Activated CD4-positive, alpha-beta T cell treated with anti-CD3 and anti-CD28 coated beads for 36 hours (primary cell): Measurements from ENCODE around the gene SSH3. TPM values are rescaled to one million over a fixed set of nuclear protein-coding genes. Genes with fewer than 3 reads are reported as not detected.
"Not testable (repeated sequence)": the region's sequence is repeated elsewhere in the genome, so short reads cannot be mapped to it uniquely, and the experiment has no call there.

ENCODE experiments used
- ATAC-seq: fragments of 200-7000 bp; cut with Tn5 transposase; one replicate; pipeline ENCODE4 v1.10.0; 2021; ENCODE audit warnings: mild to moderate bottlenecking, moderate library complexity
- CTCF ChIA-PET: fragments of 350-600 bp; sonication (Branson Sonifier 250); formaldehyde crosslinking; loops from one replicate; lab custom pipeline; 2021; ENCODE audit warnings: antibody characterized with exemption; lab: Charles Lee
- POLR2A ChIA-PET: fragments of 350-600 bp; sonication (Branson Sonifier 250); formaldehyde crosslinking; loops from one replicate; lab custom pipeline; 2021; ENCODE audit warnings: antibody characterized with exemption, inconsistent platforms; lab: Charles Lee
- DNase-seq: peaks from one replicate; pipeline ENCODE4 v3.0.0-alpha.2; 2020
- H3K27ac Mint-ChIP-seq: one replicate; pipeline ENCODE4 v1.8.0; 2021; ENCODE audit warnings: mixed read lengths
- H3K27me3 Mint-ChIP-seq: one replicate; pipeline ENCODE4 v1.8.0; 2021; ENCODE audit warnings: mixed read lengths
- H3K36me3 Mint-ChIP-seq: one replicate; pipeline ENCODE4 v1.8.0; 2021; ENCODE audit warnings: low read depth, mixed read lengths
- H3K4me1 Mint-ChIP-seq: one replicate; pipeline ENCODE4 v1.8.0; 2021; ENCODE audit warnings: mixed read lengths
- H3K4me3 Mint-ChIP-seq: one replicate; pipeline ENCODE4 v1.8.0; 2021; ENCODE audit warnings: mild to moderate bottlenecking, moderate library complexity, mixed read lengths
- H3K9me3 Mint-ChIP-seq: one replicate; pipeline ENCODE4 v1.8.0; 2021; ENCODE audit warnings: low read depth, mixed read lengths
- intact Hi-C, 2 experiments: fragments of 100-400 bp; cut with DNase I in 1 of 2; cut with micrococcal nuclease in 1 of 2; formaldehyde crosslinking; loops; one replicate each; pipeline versions ENCODE4 v1.14.2 to v1.15.1; 2022 to 2024; cut with DNase I, micrococcal nuclease
- total RNA-seq, 2 experiments: library from RNA; stranded (reverse); gene quantifications; one replicate each; pipeline ENCODE4 v1.2.3, GENCODE V29; 2021

Gene SSH3
- total RNA-seq, 2 experiments from 2014 or later = 6.0 to 11.1 TPM

- Mint-ChIP-seq H3K36me3 (no peaks in the 10 kb centered on the region), H3K4me3 (no peak overlapping the region), H3K27me3 (no peaks in the 10 kb centered on the region), H3K27ac (peak overlapping the region; percentile 47), H3K4me1 (peaks cover 31% of the 10 kb centered on the region), H3K9me3 (no peaks in the 10 kb centered on the region)
- ChIA-PET POLR2A (interaction anchor here (0.6 kb wide), 1 partner anchor 8 kb away, joined by 5 read pairs; no protein-coding TSS in a partner anchor), CTCF (interaction anchor here (0.6 to 1.2 kb wide), 5 partner anchors 36 to 1244 kb away, joined by 3 to 5 read pairs (median 3); no protein-coding TSS in a partner anchor)
- DNase-seq (no peak), ATAC-seq (no peak)
- intact Hi-C loops = no loop called here
These were observed 10.0 kb downstream of the SSH3 start for GRCh38 chr11:67313125-67313890.

GRCh38 chr11:67314218-67314617, 10.9 kb downstream of the SSH3 start:
- ChIA-PET POLR2A (no interaction called here), CTCF (interaction anchor here (0.9 to 1.2 kb wide), 4 partner anchors 9 to 67 kb away, joined by 3 to 5 read pairs (median 4); no protein-coding TSS in a partner anchor)
- Mint-ChIP-seq H3K36me3 (no peaks in the 10 kb centered on the region), H3K4me1 (peaks cover 38% of the 10 kb centered on the region), H3K9me3 (no peaks in the 10 kb centered on the region), H3K4me3 (no peak overlapping the region), H3K27ac (peak overlapping the region; percentile 25), H3K27me3 (peaks cover 3% of the 10 kb centered on the region)
- no peak for DNase-seq
- ATAC-seq = no peak
- intact Hi-C loops = no loop called here

- H3K27ac Mint-ChIP-seq = peak overlapping the region; percentile 51
- no peaks in the 10 kb centered on the region for H3K9me3 Mint-ChIP-seq
- intact Hi-C loops = no loop called here
- H3K27me3 Mint-ChIP-seq = peaks cover 3% of the 10 kb centered on the region
- POLR2A ChIA-PET = no interaction called here
- DNase-seq (no peak), ATAC-seq (no peak)
- H3K4me1 Mint-ChIP-seq = peaks cover 38% of the 10 kb centered on the region
- no peaks in the 10 kb centered on the region for H3K36me3 Mint-ChIP-seq
- peak overlapping the region; percentile 39 for H3K4me3 Mint-ChIP-seq
- CTCF ChIA-PET = interaction anchor here (0.6 to 4.2 kb wide), 2 partner anchors 52 to 1752 kb away, joined by 3 to 44 read pairs; no protein-coding TSS in a partner anchor
These were observed 12.1 kb downstream of the SSH3 start for GRCh38 chr11:67315325-67315909.

GRCh38 chr11:67316882-67317204, 13.5 kb downstream of the SSH3 start:
- peak overlapping the region; percentile 95 for H3K27ac Mint-ChIP-seq
- H3K4me1 Mint-ChIP-seq = peaks cover 33% of the 10 kb centered on the region
- DNase-seq = no peak
- no peaks in the 10 kb centered on the region for H3K9me3 Mint-ChIP-seq
- H3K27me3 Mint-ChIP-seq = peaks cover 3% of the 10 kb centered on the region
- intact Hi-C loops = loop anchor here (1.0 to 2.0 kb wide), 11 partner anchors 14 to 359 kb away; partner anchors contain the start of genes GRK2 (in 2 of the 2), ANKRD13D (in 1 of the 2), PC (in 1 of the 2) and POLD4 (in 1 of the 2)
- ChIA-PET POLR2A (interaction anchor here (0.6 to 1.8 kb wide), 6 partner anchors 28 to 567 kb away, joined by 3 to 9 read pairs (median 4); partner anchors contain the start of genes ANKRD13D and GRK2), CTCF (interaction anchor here (0.6 to 4.2 kb wide), 29 partner anchors 9 to 221 kb away, joined by 3 to 44 read pairs (median 7); partner anchors contain the start of genes ANKRD13D, CLCF1, GRK2 and POLD4)
- H3K36me3 Mint-ChIP-seq = no peaks in the 10 kb centered on the region
- ATAC-seq = no peak
- H3K4me3 Mint-ChIP-seq = peak overlapping the region; percentile 84

GRCh38 chr11:67317205-67317887, 14.0 kb downstream of the SSH3 start:
- H3K9me3 Mint-ChIP-seq = no peaks in the 10 kb centered on the region
- H3K27ac Mint-ChIP-seq = peak overlapping the region; percentile 95
- H3K4me1 Mint-ChIP-seq = peaks cover 28% of the 10 kb centered on the region
- peak overlapping the region; percentile 84 for H3K4me3 Mint-ChIP-seq
- peak; percentile 99 for DNase-seq
- ChIA-PET CTCF (interaction anchor here (0.6 to 4.2 kb wide), 33 partner anchors 9 to 287 kb away, joined by 3 to 44 read pairs (median 7); partner anchors contain the start of genes ANKRD13D, CLCF1, GRK2 and POLD4), POLR2A (interaction anchor here (0.7 to 1.8 kb wide), 7 partner anchors 29 to 151 kb away, joined by 3 to 9 read pairs (median 4); partner anchors contain the start of genes ANKRD13D and GRK2)
- H3K36me3 Mint-ChIP-seq = no peaks in the 10 kb centered on the region
- peak; percentile 83 for ATAC-seq
- peaks cover 3% of the 10 kb centered on the region for H3K27me3 Mint-ChIP-seq
- intact Hi-C loops = loop anchor here (1.0 to 2.0 kb wide), 11 partner anchors 15 to 359 kb away; partner anchors contain the start of genes GRK2 (in 2 of the 2), ANKRD13D (in 1 of the 2), PC (in 1 of the 2) and POLD4 (in 1 of the 2)

- H3K4me3 Mint-ChIP-seq = peak overlapping the region; percentile 84
- ATAC-seq (peak; percentile 8), DNase-seq (no peak)
- no peaks in the 10 kb centered on the region for H3K36me3 Mint-ChIP-seq
- intact Hi-C loops = loop anchor here (1.0 to 2.0 kb wide), 11 partner anchors 15 to 360 kb away; partner anchors contain the start of genes GRK2 (in 2 of the 2), ANKRD13D (in 1 of the 2), PC (in 1 of the 2) and POLD4 (in 1 of the 2)
- peaks cover 3% of the 10 kb centered on the region for H3K27me3 Mint-ChIP-seq
- H3K4me1 Mint-ChIP-seq = peaks cover 21% of the 10 kb centered on the region
- H3K27ac Mint-ChIP-seq = peak overlapping the region; percentile 95
- no peaks in the 10 kb centered on the region for H3K9me3 Mint-ChIP-seq
- ChIA-PET POLR2A (interaction anchor here (0.7 to 1.8 kb wide), 7 partner anchors 29 to 150 kb away, joined by 3 to 9 read pairs (median 4); partner anchors contain the start of genes ANKRD13D and GRK2), CTCF (interaction anchor here (0.8 to 4.2 kb wide), 31 partner anchors 10 to 236 kb away, joined by 3 to 44 read pairs (median 7); partner anchors contain the start of genes ANKRD13D, CLCF1, GRK2 and POLD4)
These were observed 14.7 kb downstream of the SSH3 start for GRCh38 chr11:67317888-67318555.

GRCh38 chr11:67318876-67319275, 15.5 kb downstream of the SSH3 start:
- intact Hi-C loops, POLR2A ChIA-PET, H3K27ac Mint-ChIP-seq, H3K27me3 Mint-ChIP-seq, H3K36me3 Mint-ChIP-seq, DNase-seq, ATAC-seq, H3K9me3 Mint-ChIP-seq: not testable (repeated sequence)
- CTCF ChIA-PET = interaction anchor here (0.6 to 4.0 kb wide), 9 partner anchors 10 to 299 kb away, joined by 3 to 39 read pairs (median 7); partner anchors contain the start of gene POLD4
- H3K4me1 Mint-ChIP-seq = peaks cover 15% of the 10 kb centered on the region
- H3K4me3 Mint-ChIP-seq = peak overlapping the region; percentile 84

GRCh38 chr11:67320011-67320410, 16.7 kb downstream of the SSH3 start:
- Mint-ChIP-seq H3K27me3 (peaks cover 3% of the 10 kb centered on the region), H3K36me3 (no peaks in the 10 kb centered on the region), H3K4me3 (no peak overlapping the region), H3K27ac (no peak overlapping the region), H3K9me3 (no peaks in the 10 kb centered on the region), H3K4me1 (peaks cover 12% of the 10 kb centered on the region)
- ChIA-PET CTCF (interaction anchor here (1.0 to 4.6 kb wide), 7 partner anchors 15 to 80 kb away, joined by 3 to 39 read pairs (median 6); partner anchors contain the start of genes POLD4 and SSH3), POLR2A (no interaction called here)
- intact Hi-C loops = no loop called here
- ATAC-seq (no peak), DNase-seq (no peak)

GRCh38 chr11:67320691-67321090, 17.4 kb downstream of the SSH3 start:
- Mint-ChIP-seq H3K36me3 (no peaks in the 10 kb centered on the region), H3K9me3 (no peaks in the 10 kb centered on the region), H3K4me1 (peaks cover 10% of the 10 kb centered on the region), H3K27me3 (peaks cover 3% of the 10 kb centered on the region), H3K27ac (no peak overlapping the region), H3K4me3 (no peak overlapping the region)
- DNase-seq (no peak), ATAC-seq (no peak)
- ChIA-PET POLR2A (no interaction called here), CTCF (interaction anchor here (0.7 to 4.6 kb wide), 9 partner anchors 16 to 80 kb away, joined by 3 to 22 read pairs (median 4); partner anchors contain the start of gene SSH3)
- intact Hi-C loops = no loop called here

- no peak overlapping the region for H3K4me3 Mint-ChIP-seq
- H3K4me1 Mint-ChIP-seq = peaks cover 9% of the 10 kb centered on the region
- ChIA-PET CTCF (interaction anchor here (0.7 to 4.6 kb wide), 6 partner anchors 25 to 86 kb away, joined by 3 to 22 read pairs (median 4); no protein-coding TSS in a partner anchor), POLR2A (no interaction called here)
- no peak overlapping the region for H3K27ac Mint-ChIP-seq
- peaks cover 3% of the 10 kb centered on the region for H3K27me3 Mint-ChIP-seq
- no peak for ATAC-seq
- no peaks in the 10 kb centered on the region for H3K9me3 Mint-ChIP-seq
- DNase-seq = no peak
- no peaks in the 10 kb centered on the region for H3K36me3 Mint-ChIP-seq
- intact Hi-C loops = no loop called here
These were observed 18.1 kb downstream of the SSH3 start for GRCh38 chr11:67321313-67321871.
